T-helper 1 cell (primary cell): ENCODE measurements around the gene HNRNPK.
A peak's percentile ranks its signal among the peaks of the same experiment; 100 is the strongest.

Experiments
- DNase-seq, 5 donors: peaks; one replicate each; pipeline ENCODE4 v3.0.0-alpha.2; 2012 to 2020

Gene HNRNPK

GRCh38 chr9:83932851-83933250 is 47.2 kb downstream of the HNRNPK start:
- DNase-seq = no peak

- no peak for DNase-seq
Observed at GRCh38 chr9:83932011-83932410, 48.0 kb downstream of the HNRNPK start.

DNA sequence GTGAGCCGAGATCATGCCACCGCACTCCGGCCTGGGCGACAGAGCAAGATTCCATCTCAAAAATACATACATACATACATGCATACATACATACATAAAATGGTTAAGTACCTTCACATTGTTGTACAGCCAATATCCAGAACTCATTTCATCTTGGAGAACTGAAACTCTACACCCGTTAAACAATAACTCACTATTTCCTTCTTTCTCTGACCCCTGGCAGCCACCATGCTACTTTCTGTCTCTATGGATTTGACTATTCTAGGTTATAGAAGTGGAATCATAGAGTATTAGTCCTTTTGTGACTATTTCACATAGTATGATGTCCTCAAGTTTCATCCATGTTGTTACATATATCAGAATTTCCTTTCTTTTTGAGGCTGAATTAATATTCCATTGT is 49.1 kb downstream of the HNRNPK start:
- no peak for DNase-seq

- DNase-seq = no peak
Observed at GRCh38 chr9:83927591-83927990, 52.4 kb downstream of the HNRNPK start.

GRCh38 chr9:83920927-83921707 is 58.9 kb downstream of the HNRNPK start, which contains the start of gene KIF27:
KIF27 (minus strand) TSS chr9:83921432; CDS start chr9:83915591, 5,841 bp downstream.
- peak; percentile 89 to 95 (median 92) for DNase-seq

GRCh38 chr9:83920469-83920926 is 59.5 kb downstream of the HNRNPK start:
- DNase-seq = no peak

DNA sequence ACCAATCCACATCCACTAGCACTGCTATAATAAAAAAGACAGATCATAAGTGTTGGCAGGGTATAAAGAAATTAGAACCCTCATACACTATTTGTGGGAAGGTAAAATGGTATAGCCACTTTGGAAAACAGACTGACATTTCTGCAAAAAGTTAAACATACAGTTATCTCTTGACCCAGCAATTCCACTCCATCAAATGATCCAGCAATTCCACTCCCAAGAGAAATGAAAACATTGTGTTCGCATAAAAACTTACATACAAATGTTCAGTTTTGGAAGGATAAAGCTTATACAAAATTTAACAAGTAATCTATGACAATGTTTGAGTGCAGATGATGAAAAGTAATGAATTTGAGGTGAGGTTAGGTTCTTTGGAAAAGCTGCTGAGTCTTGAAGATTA is 60.9 kb downstream of the HNRNPK start:
- no peak for DNase-seq
